Inferior parietal cortex (tissue), 1 donor: ENCODE measurements around the gene PSME2.

Experiments used
- DNase-seq: peaks from one replicate; pipeline ENCODE4 v3.0.0-alpha.2; 2016; ENCODE audit errors: extremely low spot score

The PSME2 gene

GRCh38 chr14:24146453-24146977, at the start of gene PSME2:
PSME2 (minus strand) TSS chr14:24146610; CDS start chr14:24146581, 29 bp downstream.
- DNase-seq = peak; percentile 67

GRCh38 chr14:24195186-24196070, 49.0 kb upstream of the PSME2 start, which contains the start of gene TM9SF1:
TM9SF1 (minus strand) TSS chr14:24195441; CDS start chr14:24195019, 422 bp downstream.
- DNase-seq = peak; percentile 83

GRCh38 chr14:24194873-24195185, 48.4 kb upstream of the PSME2 start:
- DNase-seq = no peak

- DNase-seq = no peak
Measured at GRCh38 chr14:24194186-24194872, 47.9 kb upstream of the PSME2 start.

- DNase-seq = no peak
Measured at GRCh38 chr14:24192933-24193332, 46.5 kb upstream of the PSME2 start.

- no peak for DNase-seq
Measured at GRCh38 chr14:24190416-24190815, 44.0 kb upstream of the PSME2 start.

GRCh38 chr14:24189460-24189859, 43.0 kb upstream of the PSME2 start:
- no peak for DNase-seq

- DNase-seq = no peak
Measured at GRCh38 chr14:24189059-24189375, 42.6 kb upstream of the PSME2 start.

- DNase-seq = peak; percentile 94
Measured at GRCh38 chr14:24188251-24189058, 42.0 kb upstream of the PSME2 start, which contains the start of gene IPO4. IPO4 (minus strand) TSS chr14:24188816; CDS start chr14:24188787, 29 bp downstream.

GRCh38 chr14:24187539-24187915, 41.1 kb upstream of the PSME2 start:
- no peak for DNase-seq

- no peak for DNase-seq
Measured at GRCh38 chr14:24186831-24187538, 40.6 kb upstream of the PSME2 start.

- DNase-seq = no peak
Measured at GRCh38 chr14:24185741-24186140, 39.3 kb upstream of the PSME2 start.

- no peak for DNase-seq
Measured at GRCh38 chr14:24185026-24185425, 38.6 kb upstream of the PSME2 start.

GRCh38 chr14:24184104-24184970, 37.9 kb upstream of the PSME2 start:
- no peak for DNase-seq

GRCh38 chr14:24183014-24183481, 36.6 kb upstream of the PSME2 start:
- DNase-seq = no peak

- no peak for DNase-seq
Measured at GRCh38 chr14:24182110-24182882, 35.9 kb upstream of the PSME2 start.

- DNase-seq = no peak
Measured at GRCh38 chr14:24181371-24182077, 35.1 kb upstream of the PSME2 start.

GRCh38 chr14:24179961-24180796, 33.8 kb upstream of the PSME2 start:
- DNase-seq = peak; percentile 63
